ENCODE results near the gene SIGLEC8.
"Not testable (repeated sequence)": the region's sequence is repeated elsewhere in the genome, so short reads cannot be mapped to it uniquely, and the experiment has no call there.

Gene SIGLEC8

DNA sequence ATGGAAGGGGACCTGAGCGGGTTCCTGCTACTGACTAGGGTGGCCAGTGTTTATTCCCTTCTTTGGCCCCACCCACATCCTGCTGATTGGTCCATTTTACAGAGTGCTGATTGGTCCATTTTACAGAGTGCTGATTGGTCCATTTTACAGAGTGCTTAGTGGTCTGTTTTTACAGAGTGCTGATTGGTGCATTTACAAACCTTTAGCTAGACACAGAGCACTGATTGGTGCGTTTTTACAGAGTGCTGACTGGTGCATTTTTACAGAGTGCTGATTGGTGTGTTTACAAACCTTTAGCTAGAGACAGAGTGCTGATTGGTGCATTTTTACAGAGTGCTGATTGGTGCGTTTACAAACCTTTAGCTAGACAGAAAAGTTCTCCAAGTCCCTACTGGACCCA, 10.7 kb downstream of the SIGLEC8 start:
- DNase-seq (ENCODE audit: low read depth), result not testable (repeated sequence)

DNA sequence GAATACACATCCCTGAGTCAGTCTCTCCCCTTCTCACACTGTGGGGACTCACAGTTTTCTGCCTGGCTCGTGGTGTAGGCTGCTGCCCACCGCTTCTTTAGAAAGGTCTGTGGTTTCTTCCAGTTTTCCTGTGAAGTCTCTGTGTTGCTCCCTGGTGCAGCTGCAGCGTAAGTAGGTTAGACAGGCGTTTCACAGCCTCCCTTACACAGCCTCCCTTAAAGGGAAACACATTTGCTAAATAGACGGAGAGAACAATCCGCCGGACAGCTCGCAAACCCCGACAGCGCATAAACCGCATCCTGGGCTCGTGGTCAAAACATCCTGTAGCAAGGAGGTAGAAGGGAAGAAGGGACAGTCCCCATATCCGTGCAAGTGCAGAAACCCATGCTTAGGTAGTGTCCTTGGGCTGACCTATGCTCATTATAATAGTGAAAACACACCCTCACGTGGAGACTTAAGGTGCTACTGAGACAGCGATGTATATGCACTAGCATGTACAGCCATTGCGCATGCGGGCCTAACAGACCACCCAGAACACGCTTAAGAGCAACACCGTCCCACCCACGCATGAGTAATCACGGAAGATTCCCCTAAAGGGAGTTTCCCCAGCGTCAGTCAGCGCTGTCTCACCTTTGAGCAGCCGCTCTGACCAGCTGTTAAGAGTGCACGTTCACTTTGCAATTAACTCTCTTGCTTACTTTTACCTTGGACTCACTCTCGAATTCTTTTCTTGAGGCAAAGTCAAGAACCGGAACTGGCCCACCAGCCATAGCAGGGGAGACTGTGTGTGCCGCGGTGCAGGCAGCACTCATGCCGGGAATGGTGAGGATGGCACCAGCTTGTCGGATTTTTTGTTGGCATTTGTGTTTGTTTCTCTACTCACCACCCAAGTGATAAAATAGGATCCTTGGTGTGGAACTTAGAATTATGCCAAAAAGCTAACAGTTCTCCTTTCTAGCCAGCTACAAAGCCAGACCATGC, 16.6 kb downstream of the SIGLEC8 start:
- DNase-seq (ENCODE audit: low read depth), result no peak

GRCh38 chr19:51440846-51441409, 17.3 kb downstream of the SIGLEC8 start:
- DNase-seq (ENCODE audit: low read depth), result no peak

- DNase-seq (ENCODE audit: low read depth), result no peak
Measured at GRCh38 chr19:51440052-51440451, 18.2 kb downstream of the SIGLEC8 start.

GRCh38 chr19:51439021-51439465, 19.2 kb downstream of the SIGLEC8 start:
- DNase-seq (ENCODE audit: low read depth), result no peak

- DNase-seq (ENCODE audit: low read depth), result no peak
Measured at GRCh38 chr19:51434456-51434855, 23.8 kb downstream of the SIGLEC8 start.

DNA sequence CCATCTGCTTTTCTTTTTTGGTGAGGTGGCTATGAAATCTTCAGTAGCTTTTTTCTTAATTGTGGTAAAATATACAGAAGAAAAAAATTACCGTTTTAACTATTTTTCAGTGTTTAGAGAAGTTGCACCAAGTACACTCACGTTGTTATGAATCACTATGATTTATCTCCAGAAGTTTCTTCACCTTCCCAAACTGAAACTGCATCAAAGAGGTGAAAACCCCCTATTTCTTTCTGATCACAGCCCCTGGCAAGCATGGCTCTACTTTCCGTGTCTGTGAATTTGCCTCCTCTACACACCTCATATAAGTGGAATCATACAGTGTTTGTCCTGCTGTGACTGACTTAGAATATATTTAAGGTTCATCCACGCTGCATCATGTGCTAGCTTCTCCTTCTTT, 25.2 kb downstream of the SIGLEC8 start:
- no peak for DNase-seq (ENCODE audit: low read depth)

DNA sequence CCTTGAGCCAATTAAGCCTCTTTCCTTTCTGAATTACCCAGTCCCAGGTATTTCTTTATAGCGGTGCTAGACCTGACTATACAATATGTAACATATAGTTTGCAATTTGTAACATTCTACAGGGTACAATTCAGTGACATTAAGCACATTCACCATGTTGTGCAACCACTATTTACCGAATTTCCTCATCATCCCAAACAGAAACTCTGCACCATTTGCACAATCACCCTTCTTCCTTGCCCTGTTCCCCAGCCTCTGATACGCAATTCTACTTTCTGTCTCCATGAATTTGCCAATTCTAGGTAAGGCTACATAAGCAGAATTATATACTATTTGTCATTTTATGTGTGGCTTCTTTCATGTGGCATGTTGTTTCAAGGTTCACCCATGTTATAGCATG, 27.1 kb downstream of the SIGLEC8 start:
- no peak for DNase-seq (ENCODE audit: low read depth)

- no peak for DNase-seq (ENCODE audit: low read depth)
Measured at GRCh38 chr19:51430221-51430620, 28.0 kb downstream of the SIGLEC8 start.

DNA sequence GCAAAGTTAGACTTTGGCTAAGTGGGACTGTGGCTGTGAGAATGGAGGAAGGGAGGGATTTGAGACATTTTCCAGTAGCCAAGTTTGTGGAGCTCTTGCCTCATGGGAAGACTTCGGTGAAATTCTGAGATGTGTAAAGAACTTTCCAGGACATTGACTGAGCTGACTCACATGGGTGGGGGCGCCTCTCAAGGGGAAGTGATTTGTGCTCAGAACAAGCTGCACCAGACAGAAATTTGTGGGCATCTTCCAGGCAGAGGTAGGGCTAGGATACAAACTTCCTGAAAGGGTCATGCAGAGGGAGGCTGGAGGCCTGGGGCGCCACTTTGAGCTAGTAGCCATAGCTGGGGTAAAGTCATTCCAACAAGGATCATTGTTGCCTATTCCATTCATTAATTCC, 31.1 kb downstream of the SIGLEC8 start:
- no peak for DNase-seq (ENCODE audit: low read depth)

DNA sequence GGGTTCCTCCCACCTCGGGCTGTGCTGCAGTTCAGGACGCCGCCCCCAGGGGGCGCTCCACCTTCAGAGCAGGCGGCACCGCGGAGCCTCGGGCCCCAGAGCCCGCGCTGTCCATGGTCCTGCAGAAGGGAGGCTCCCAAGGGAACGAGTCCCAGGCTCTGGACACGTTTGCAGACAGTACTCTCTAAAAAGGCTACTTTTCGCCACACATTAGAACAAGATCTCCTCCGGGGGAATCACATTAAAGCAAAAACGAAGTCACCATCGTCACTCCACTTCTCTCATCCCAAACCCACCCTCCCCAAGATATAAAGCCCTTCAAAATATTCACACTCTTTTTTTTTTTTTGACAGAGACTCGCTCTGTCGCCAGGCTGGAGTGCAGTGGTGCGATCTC, 36.2 kb downstream of the SIGLEC8 start:
- DNase-seq (ENCODE audit: low read depth), result peak; percentile 48

DNA sequence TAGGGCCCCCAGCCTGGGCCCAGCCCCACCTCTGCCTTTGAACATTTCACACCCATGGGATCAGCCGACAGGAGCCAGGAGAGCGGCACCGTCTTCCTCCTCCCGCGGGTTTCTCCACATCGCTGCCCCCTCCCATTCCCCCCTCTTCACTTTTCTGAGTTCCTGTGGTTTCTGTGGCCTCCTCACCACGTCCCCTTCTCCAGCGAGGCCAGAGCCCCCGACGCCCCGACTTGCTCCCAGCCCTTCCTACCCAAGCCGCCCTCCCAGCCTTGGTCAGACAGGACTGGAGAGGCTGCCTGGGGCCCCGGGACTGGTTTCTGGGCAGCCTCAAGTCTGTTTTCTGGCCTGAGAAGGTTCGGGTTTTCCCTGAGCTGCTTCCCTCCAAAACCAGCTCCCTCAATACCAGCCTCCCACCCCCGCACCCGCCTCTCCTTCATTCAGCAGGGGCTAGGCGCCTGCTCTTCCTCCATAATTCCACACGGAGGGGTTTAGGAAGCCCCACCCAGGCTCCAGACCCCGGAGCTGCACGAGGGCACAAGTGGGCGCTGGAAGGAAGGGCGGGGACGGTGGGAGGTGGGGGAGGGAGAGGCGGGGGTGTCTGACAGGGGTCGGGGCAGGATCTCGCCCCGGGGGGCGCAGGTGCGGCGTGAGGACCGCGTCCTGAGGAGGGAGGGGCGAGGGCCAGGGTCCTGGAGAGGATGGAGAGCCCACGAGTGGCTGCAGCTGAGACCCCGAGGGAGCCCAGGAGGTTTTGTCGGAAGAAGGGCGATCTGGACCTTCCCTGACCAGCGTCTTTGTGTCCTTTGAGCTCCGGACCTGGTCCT, 36.8 kb downstream of the SIGLEC8 start:
- DNase-seq (ENCODE audit: low read depth), result no peak

DNA sequence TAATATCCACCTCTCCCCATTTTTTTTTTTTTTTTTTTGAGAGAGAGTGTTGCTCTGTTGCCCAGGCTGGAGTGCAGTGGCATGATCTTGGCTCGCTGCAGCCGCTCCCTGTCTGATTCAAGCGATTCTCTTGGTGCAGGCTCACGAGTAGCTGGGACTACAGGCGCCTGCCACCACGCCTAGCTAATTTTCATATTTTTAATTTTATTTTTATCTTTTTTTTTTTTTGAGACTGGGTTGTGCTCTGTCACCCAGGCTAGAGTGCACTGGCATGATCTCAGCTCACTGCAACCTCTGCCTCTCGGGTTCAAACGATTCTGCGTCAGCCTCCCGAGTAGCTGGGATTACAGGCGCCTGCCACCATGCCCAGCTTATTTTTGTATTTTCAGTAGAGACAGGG, 37.7 kb downstream of the SIGLEC8 start:
- DNase-seq (ENCODE audit: low read depth), result not testable (repeated sequence)

DNA sequence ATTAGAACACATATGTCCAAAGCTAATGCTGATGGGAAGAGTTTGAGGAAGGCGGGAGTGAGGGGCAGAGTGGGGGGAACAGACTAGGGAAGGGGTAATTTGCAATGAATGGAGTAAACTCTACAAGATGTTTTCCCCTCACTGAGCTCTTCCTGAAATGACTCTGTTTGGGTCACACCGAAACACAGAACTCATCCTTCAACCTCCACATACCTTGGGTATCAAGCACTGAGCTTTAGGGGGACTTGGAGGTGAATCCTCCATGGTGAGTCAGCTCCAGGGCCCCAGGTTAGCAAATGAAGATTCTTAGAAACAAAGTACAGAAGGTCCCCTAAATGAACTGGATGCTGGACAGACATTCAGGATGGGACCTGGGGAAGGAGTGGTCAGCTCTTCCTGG, 39.5 kb downstream of the SIGLEC8 start:
- DNase-seq (ENCODE audit: low read depth), result no peak

GRCh38 chr19:51417810-51418157, 40.5 kb downstream of the SIGLEC8 start:
- no peak for DNase-seq (ENCODE audit: low read depth)

- no peak for DNase-seq (ENCODE audit: low read depth)
Measured at GRCh38 chr19:51417107-51417809, 41.0 kb downstream of the SIGLEC8 start, which contains the start of gene SIGLEC10. Gene SIGLEC10, minus strand, starts transcription at chr19:51417642. Its CDS starts 61 bp downstream, at chr19:51417581.

- not testable (repeated sequence) for DNase-seq (ENCODE audit: low read depth)
Measured at GRCh38 chr19:51416422-51416821, 41.8 kb downstream of the SIGLEC8 start.

DNA sequence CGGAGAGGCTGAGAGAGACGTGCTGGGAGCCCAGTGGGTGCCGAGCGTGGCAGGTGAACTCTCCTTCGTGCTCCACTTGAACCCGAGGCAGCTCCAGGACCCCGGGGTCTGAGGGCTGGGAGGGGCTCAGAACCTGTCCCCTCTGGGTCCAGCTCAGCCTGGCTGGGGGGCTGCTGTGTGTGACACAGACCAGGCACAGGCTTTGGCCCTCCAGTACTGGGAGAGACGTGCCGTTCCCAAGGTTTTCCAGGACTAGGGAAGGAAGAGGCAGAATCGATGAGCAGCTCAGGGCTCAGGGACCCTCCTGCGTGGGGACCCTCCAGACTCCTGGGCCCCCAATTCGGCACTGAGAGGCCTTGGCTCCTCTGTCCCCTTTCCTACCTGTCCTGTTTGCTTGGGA, 43.1 kb downstream of the SIGLEC8 start:
- DNase-seq (ENCODE audit: low read depth), result no peak

DNA sequence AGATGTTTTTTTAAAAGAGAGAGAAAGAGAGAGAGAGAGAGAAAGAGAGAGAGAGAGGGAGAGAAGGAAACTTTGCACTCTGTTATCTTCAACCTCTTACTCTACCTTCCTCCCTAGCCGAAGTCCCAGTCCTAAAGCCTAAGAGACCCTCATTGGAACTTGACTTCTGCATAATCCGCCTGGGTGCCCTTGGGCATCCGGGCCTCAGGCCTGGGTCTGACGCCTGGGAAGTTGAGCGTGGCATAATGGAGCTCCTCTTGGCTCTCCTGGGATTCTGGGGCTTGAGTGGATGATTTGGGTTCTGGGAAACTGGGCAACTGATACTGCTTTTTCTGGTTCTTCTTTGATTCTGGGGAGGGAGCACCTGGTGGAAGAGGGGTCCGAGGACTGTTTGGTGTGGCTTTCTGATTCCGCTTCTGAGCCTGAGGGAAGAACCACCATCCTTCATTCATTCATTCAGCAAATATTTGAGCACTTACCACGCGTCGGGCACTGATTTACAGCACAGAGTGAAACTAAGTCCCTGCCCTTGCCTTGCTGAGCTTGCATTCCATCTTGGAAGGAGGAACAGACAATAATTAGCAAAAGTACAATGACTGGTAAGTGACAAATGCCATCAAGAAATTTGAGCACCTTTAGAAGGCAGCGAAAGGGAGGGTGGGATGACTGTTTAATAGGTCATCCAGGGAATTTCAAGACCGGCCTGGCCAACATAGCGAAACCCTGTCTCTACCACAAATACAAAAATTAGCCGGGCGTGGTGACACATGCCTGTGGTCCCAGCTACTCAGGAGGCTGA, 47.1 kb downstream of the SIGLEC8 start:
- no peak for DNase-seq (ENCODE audit: low read depth)

DNA sequence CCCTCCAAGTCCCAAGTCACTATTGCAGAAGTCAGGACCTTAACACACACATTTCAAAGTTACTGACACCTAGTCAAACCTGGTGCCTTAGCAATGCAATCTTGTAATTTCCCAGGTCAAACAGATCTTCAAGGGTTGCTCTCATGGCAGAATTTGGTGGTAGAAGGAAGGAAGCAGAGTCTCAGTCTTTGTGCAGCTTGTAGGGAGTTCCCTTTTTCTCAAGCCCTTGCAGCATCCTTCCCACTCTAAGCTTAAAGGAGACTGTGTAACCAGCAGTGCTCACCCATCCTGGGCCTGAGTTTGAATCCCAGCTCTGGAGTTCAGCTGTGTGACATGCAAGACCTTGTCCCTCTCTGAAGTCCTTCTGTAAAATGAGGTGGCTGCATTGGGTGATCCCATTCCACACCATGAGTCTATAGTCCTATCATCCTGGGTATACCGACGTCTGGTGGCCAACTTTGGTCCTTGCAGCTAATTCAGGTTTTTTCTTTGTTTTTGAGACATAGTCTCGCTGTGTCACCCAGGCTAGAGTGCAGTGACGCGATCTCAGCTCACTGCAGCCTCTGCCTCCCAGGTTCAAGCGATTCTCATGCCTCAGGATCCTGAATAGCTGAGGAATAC, 50.6 kb downstream of the SIGLEC8 start:
- peak; percentile 15 for DNase-seq (ENCODE audit: low read depth)

- DNase-seq (ENCODE audit: low read depth), result no peak
Measured at GRCh38 chr19:51402117-51402516, 56.1 kb downstream of the SIGLEC8 start.
